Loucy (cell line): Measurements from ENCODE around the gene CD19.
A peak's percentile ranks its signal among the peaks of the same experiment; 100 is the strongest.

ENCODE experiments used
- H2AFZ ChIP-seq: fragments of 200-600 bp; sonication (generic); 2 replicates; pipeline ENCODE4 v1.6.0; 2016; ENCODE audit warnings: antibody characterized with exemption, mild to moderate bottlenecking, low read length, moderate library complexity
- H3F3A ChIP-seq: fragments of 200-600 bp; 2 replicates; pipeline ENCODE4 v1.6.0; 2016; ENCODE audit warnings: antibody characterized with exemption, low read depth, mild to moderate bottlenecking
- H3K27me3 ChIP-seq: fragments of 200-600 bp; sonication (generic); 2 replicates; pipeline ENCODE4 v1.6.1; 2014; ENCODE audit warnings: low read length, mild to moderate bottlenecking; ENCODE audit not compliant: insufficient read depth, poor library complexity, severe bottlenecking
- H3K36me3 ChIP-seq: fragments of 200-600 bp; sonication (generic); 2 replicates; pipeline ENCODE4 v1.6.1; 2016; ENCODE audit warnings: low read length; ENCODE audit not compliant: insufficient read depth
- H3K4me1 ChIP-seq: fragments of 200-600 bp; sonication (generic); 2 replicates; pipeline ENCODE4 v1.5.1; 2014; ENCODE audit warnings: low read length, mild to moderate bottlenecking; ENCODE audit not compliant: insufficient read depth, poor library complexity, severe bottlenecking
- H3K4me2 ChIP-seq: fragments of 200-600 bp; sonication (generic); 2 replicates; pipeline ENCODE4 v1.6.0; 2014; ENCODE audit warnings: antibody characterized with exemption, low read length, low read depth, mild to moderate bottlenecking; ENCODE audit not compliant: poor library complexity, severe bottlenecking
- H3K4me3 ChIP-seq: fragments of 200-600 bp; sonication (generic); 2 replicates; pipeline ENCODE4 v1.5.1; 2014; ENCODE audit warnings: low read length, mild to moderate bottlenecking, mixed read lengths; ENCODE audit not compliant: poor library complexity, severe bottlenecking
- H3K79me2 ChIP-seq: fragments of 200-600 bp; sonication (generic); 2 replicates; pipeline ENCODE4 v1.6.1; 2014; ENCODE audit warnings: low read length; ENCODE audit not compliant: insufficient read depth
- H3K9ac ChIP-seq: fragments of 200-600 bp; sonication (generic); 2 replicates; pipeline ENCODE4 v1.6.0; 2014; ENCODE audit warnings: mild to moderate bottlenecking, low read depth, low read length, moderate library complexity; ENCODE audit not compliant: poor library complexity, severe bottlenecking
- H3K9me2 ChIP-seq: fragments of 200-600 bp; sonication (generic); replicated peaks from 2 replicates; pipeline ENCODE4 v1.6.1; 2016; ENCODE audit warnings: low read depth, low read length, mixed read lengths
- H3K9me3 ChIP-seq: fragments of 200-600 bp; sonication (generic); 2 replicates; pipeline ENCODE4 v1.6.1; 2014; ENCODE audit warnings: mild to moderate bottlenecking, antibody characterized with exemption, low read length, low read depth; ENCODE audit not compliant: insufficient read depth
- H4K20me1 ChIP-seq: fragments of 200-600 bp; sonication (generic); 2 replicates; pipeline ENCODE4 v1.6.0; 2014; ENCODE audit warnings: antibody characterized with exemption, low read length, mild to moderate bottlenecking; ENCODE audit not compliant: insufficient read depth, poor library complexity, severe bottlenecking
- CTCF ChIP-seq: fragments of 200-600 bp; sonication (generic); conservative IDR thresholded peaks from 2 replicates; pipeline ENCODE4 v1.5.1; 2014; ENCODE audit warnings: mild to moderate bottlenecking, antibody characterized with exemption, low read length
- EZH2phosphoT487 ChIP-seq: fragments of 200-600 bp; IDR thresholded peaks from 2 replicates; pipeline ENCODE4 v1.6.1; 2018; ENCODE audit warnings: antibody characterized with exemption, mild to moderate bottlenecking, moderate library complexity, borderline replicate concordance

Gene CD19

GRCh38 chr16:28950648-28951409, 19.1 kb downstream of the CD19 start, which contains the start of gene NFATC2IP:
Gene NFATC2IP, plus strand, starts transcription at chr16:28950937. Its CDS starts 75 bp downstream, at chr16:28951012.
- Histone ChIP-seq H2AFZ (peak within 1 kb of the TSS; percentile 98), H3K9me2 (no peaks in the 10 kb centered on the region), H3K9ac (peak within 1 kb of the TSS; percentile 95), H3K27me3 (no peaks in the 10 kb centered on the region), H3K79me2 (peaks cover 48% of the 10 kb centered on the region), H3K9me3 (no peaks in the 10 kb centered on the region), H3K4me2 (peak within 1 kb of the TSS; percentile 99), H3K4me1 (peaks cover 33% of the 10 kb centered on the region), H3K36me3 (peaks cover 22% of the 10 kb centered on the region; the same call in 1 of the 2 replicates), H4K20me1 (peaks cover 35% of the 10 kb centered on the region), H3K4me3 (peak within 1 kb of the TSS; percentile 100), H3F3A (0 out of 2 replicates have a peak, but pooled peaks cover 3% of the 10 kb centered on the region)
- TF ChIP-seq EZH2phosphoT487 (no peak), CTCF (no peak)

- Histone ChIP-seq H3K4me3 (peak overlapping the region; percentile 100), H4K20me1 (peaks cover 35% of the 10 kb centered on the region), H3K36me3 (peaks cover 29% of the 10 kb centered on the region), H3K9me2 (no peaks in the 10 kb centered on the region), H3K4me2 (peak overlapping the region; percentile 99), H3K9ac (peak overlapping the region; percentile 95), H3F3A (0 out of 2 replicates have a peak, but pooled peaks cover 3% of the 10 kb centered on the region), H3K79me2 (peaks cover 54% of the 10 kb centered on the region), H3K4me1 (peaks cover 33% of the 10 kb centered on the region), H3K9me3 (no peaks in the 10 kb centered on the region), H2AFZ (peak overlapping the region; percentile 78; the same call in 1 of the 2 replicates), H3K27me3 (no peaks in the 10 kb centered on the region)
- TF ChIP-seq EZH2phosphoT487 (no peak), CTCF (no peak)
Observed at GRCh38 chr16:28951410-28951943, 19.7 kb downstream of the CD19 start.

GRCh38 chr16:28958216-28958615, 26.4 kb downstream of the CD19 start:
- Histone ChIP-seq H3K79me2 (peaks cover 31% of the 10 kb centered on the region), H3K9me2 (no peaks in the 10 kb centered on the region), H3K27me3 (no peaks in the 10 kb centered on the region), H3K4me1 (peaks cover 17% of the 10 kb centered on the region), H3F3A (no peaks in the 10 kb centered on the region), H3K9me3 (no peaks in the 10 kb centered on the region), H2AFZ (no peak overlapping the region), H3K4me2 (no peak overlapping the region), H3K4me3 (no peak overlapping the region), H3K36me3 (peaks cover 78% of the 10 kb centered on the region), H4K20me1 (peaks cover 16% of the 10 kb centered on the region), H3K9ac (no peak overlapping the region)
- TF ChIP-seq CTCF (no peak), EZH2phosphoT487 (no peak)
